NCI-H446 (cell line): ENCODE results near the gene CNNM3.

Experiments
- DNase-seq, 2 experiments: peaks; one replicate each; lab custom pipeline; 2025; lab: John Stamatoyannopoulos, UW

Gene CNNM3

GRCh38 chr2:96816836-96817702 lies 1.0 kb downstream of the CNNM3 start:
- DNase-seq: no peak

- DNase-seq: no peak
Observed at GRCh38 chr2:96817882-96818281, 1.8 kb downstream of the CNNM3 start.

- DNase-seq: no peak
Observed at GRCh38 chr2:96819128-96819875, 3.2 kb downstream of the CNNM3 start.

GRCh38 chr2:96819876-96820511 lies 3.9 kb downstream of the CNNM3 start:
- no peak for DNase-seq

GRCh38 chr2:96821113-96821675 lies 5.1 kb downstream of the CNNM3 start:
- no peak for DNase-seq

GRCh38 chr2:96822786-96823185 lies 6.7 kb downstream of the CNNM3 start:
- DNase-seq: no peak

- DNase-seq: no peak
Observed at GRCh38 chr2:96823198-96823597, 7.1 kb downstream of the CNNM3 start.

- DNase-seq: no peak
Observed at GRCh38 chr2:96824079-96824870, 8.2 kb downstream of the CNNM3 start.

GRCh38 chr2:96825057-96825456 lies 9.0 kb downstream of the CNNM3 start:
- DNase-seq: no peak

GRCh38 chr2:96826546-96827278 lies 10.6 kb downstream of the CNNM3 start:
- no peak for DNase-seq

- DNase-seq: no peak
Observed at GRCh38 chr2:96828436-96828835, 12.4 kb downstream of the CNNM3 start.

GRCh38 chr2:96828874-96829273 lies 12.8 kb downstream of the CNNM3 start:
- no peak for DNase-seq

GRCh38 chr2:96830044-96830562 lies 14.0 kb downstream of the CNNM3 start:
- DNase-seq: no peak

GRCh38 chr2:96831679-96832078 lies 15.6 kb downstream of the CNNM3 start:
- no peak for DNase-seq

- DNase-seq: no peak
Observed at GRCh38 chr2:96832408-96832753, 16.3 kb downstream of the CNNM3 start.

GRCh38 chr2:96832754-96833507 lies 16.9 kb downstream of the CNNM3 start:
- no peak for DNase-seq

GRCh38 chr2:96835830-96836229 lies 19.8 kb downstream of the CNNM3 start:
- no peak for DNase-seq

- DNase-seq: no peak
Observed at GRCh38 chr2:96837575-96837974, 21.5 kb downstream of the CNNM3 start.

GRCh38 chr2:96838345-96839292 lies 22.6 kb downstream of the CNNM3 start:
- no peak for DNase-seq
